Adrenal gland (tissue), 5 donors: ENCODE measurements around the gene NME2.

Experiments
- POLR2A ChIP-seq, 2 donors: fragments of 450-650 bp; IDR thresholded peaks; one replicate each; pipeline ENCODE4 v1.6.1; 2017; ENCODE audit warnings: antibody characterized with exemption in 2 of 2, mild to moderate bottlenecking in 2 of 2, moderate library complexity in 1 of 2
- TF ChIP-seq, protein P1 (sequence below), 6 experiments: fragments of 450-650 bp in 4 of 6; fragments of 200-600 bp in 2 of 6; sonication (generic) in 1 of 6; IDR thresholded peaks; 1 replicate in 5 of 6; 2 replicates in 1 of 6; pipeline versions ENCODE4 v1.5.1 to v1.8.0; 2016 to 2021; ENCODE audit warnings: antibody characterized with exemption in 6 of 6, mild to moderate bottlenecking in 2 of 6, moderate library complexity in 1 of 6
- donor health status: DM: no; HTN: no; CAD: no.

DNA sequence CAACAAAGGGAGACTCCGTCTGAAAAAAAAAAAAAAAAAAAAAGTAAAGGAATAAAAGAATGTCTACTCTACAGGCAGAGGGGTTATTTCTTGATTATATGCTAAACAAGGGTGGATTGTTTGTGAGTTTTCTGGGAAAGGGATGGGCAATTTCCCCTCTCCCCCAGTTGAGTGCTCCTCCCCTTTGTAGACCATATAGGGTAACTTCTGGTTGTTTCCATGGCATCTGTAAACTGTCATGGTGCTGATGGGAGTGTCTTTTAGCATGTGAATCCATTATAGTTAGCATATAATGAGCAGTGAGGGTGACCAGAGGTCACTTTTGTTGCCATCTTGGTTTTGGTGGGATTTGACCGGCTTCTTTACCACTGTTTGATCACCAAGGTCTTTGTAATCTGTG is 17.0 kb upstream of the NME2 start:
- TF ChIP-seq, protein P1, sequence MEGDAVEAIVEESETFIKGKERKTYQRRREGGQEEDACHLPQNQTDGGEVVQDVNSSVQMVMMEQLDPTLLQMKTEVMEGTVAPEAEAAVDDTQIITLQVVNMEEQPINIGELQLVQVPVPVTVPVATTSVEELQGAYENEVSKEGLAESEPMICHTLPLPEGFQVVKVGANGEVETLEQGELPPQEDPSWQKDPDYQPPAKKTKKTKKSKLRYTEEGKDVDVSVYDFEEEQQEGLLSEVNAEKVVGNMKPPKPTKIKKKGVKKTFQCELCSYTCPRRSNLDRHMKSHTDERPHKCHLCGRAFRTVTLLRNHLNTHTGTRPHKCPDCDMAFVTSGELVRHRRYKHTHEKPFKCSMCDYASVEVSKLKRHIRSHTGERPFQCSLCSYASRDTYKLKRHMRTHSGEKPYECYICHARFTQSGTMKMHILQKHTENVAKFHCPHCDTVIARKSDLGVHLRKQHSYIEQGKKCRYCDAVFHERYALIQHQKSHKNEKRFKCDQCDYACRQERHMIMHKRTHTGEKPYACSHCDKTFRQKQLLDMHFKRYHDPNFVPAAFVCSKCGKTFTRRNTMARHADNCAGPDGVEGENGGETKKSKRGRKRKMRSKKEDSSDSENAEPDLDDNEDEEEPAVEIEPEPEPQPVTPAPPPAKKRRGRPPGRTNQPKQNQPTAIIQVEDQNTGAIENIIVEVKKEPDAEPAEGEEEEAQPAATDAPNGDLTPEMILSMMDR (IDR thresholded peaks at IDR 0.05), result no peak
- no peak for TF ChIP-seq POLR2A (IDR thresholded peaks at IDR 0.05)
